Mesenchymal stem cell (in vitro differentiated cells and primary cell): ENCODE results near the gene TMEM121.
A peak's percentile ranks its signal among the peaks of the same experiment; 100 is the strongest.

Source experiments
- DNase-seq: peaks from one replicate; pipeline ENCODE4 v3.0.0-alpha.2; 2013
- H2AFZ ChIP-seq: one replicate; pipeline ENCODE4 v1.6.1; 2013; ENCODE audit warnings: low read depth, mild to moderate bottlenecking, control low read depth, inconsistent platforms, low read length, moderate library complexity
- H2AK5ac ChIP-seq: 2 replicates; pipeline ENCODE4 v1.6.1; 2013; ENCODE audit warnings: low read length, moderate library complexity, mild to moderate bottlenecking, inconsistent platforms; ENCODE audit not compliant: severe bottlenecking
- H2BK120ac ChIP-seq: one replicate; pipeline ENCODE4 v1.6.1; 2013; ENCODE audit warnings: low read depth, mild to moderate bottlenecking, inconsistent platforms, low read length, moderate library complexity
- H2BK12ac ChIP-seq, 2 experiments: one replicate each; pipeline ENCODE4 v1.6.1; 2013; ENCODE audit warnings: inconsistent platforms in 2 of 2, low read length in 2 of 2, mild to moderate bottlenecking in 2 of 2, moderate library complexity in 2 of 2, control low read depth in 1 of 2
- H2BK15ac ChIP-seq: one replicate; pipeline ENCODE4 v1.6.1; 2013; ENCODE audit warnings: mild to moderate bottlenecking, low read depth, inconsistent platforms; ENCODE audit not compliant: poor library complexity, severe bottlenecking
- H2BK5ac ChIP-seq: 2 replicates; pipeline ENCODE4 v1.6.1; 2013; ENCODE audit warnings: low read depth, mild to moderate bottlenecking, low read length, control low read depth, inconsistent platforms; ENCODE audit not compliant: poor library complexity, severe bottlenecking
- H3K14ac ChIP-seq, 2 experiments: one replicate each; pipeline ENCODE4 v1.6.1; 2013; ENCODE audit warnings: inconsistent platforms in 2 of 2, low read length in 2 of 2, control low read depth in 1 of 2, mild to moderate bottlenecking in 1 of 2, moderate library complexity in 1 of 2
- H3K18ac ChIP-seq, 2 experiments: one replicate each; pipeline ENCODE4 v1.6.1; 2013; ENCODE audit warnings: inconsistent platforms in 2 of 2, low read length in 2 of 2, control low read depth in 1 of 2, low read depth in 1 of 2, mild to moderate bottlenecking in 1 of 2
- H3K23ac ChIP-seq, 2 experiments: one replicate each; pipeline ENCODE4 v1.6.1; 2013; ENCODE audit warnings: inconsistent platforms in 2 of 2, low read length in 2 of 2, mild to moderate bottlenecking in 2 of 2, moderate library complexity in 2 of 2, control low read depth in 1 of 2
- H3K27ac ChIP-seq: 2 replicates; pipeline ENCODE4 v1.5.1; 2013; ENCODE audit warnings: mild to moderate bottlenecking, moderate library complexity, low read length, control low read depth, inconsistent platforms; ENCODE audit not compliant: poor library complexity, severe bottlenecking
- H3K27me3 ChIP-seq, 2 experiments: 2 replicates each; pipeline versions ENCODE4 v1.6.1 to v1.7.0; 2013; ENCODE audit warnings: low read length in 2 of 2, mild to moderate bottlenecking in 2 of 2, moderate library complexity in 2 of 2, control low read depth in 1 of 2, inconsistent platforms in 1 of 2; ENCODE audit not compliant: control insufficient read depth in 1 of 2, insufficient read depth in 1 of 2
- H3K36me3 ChIP-seq, 2 experiments: 2 replicates each; pipeline versions ENCODE4 v1.6.1 to v1.7.0; 2013; ENCODE audit warnings: low read length in 2 of 2, control low read depth in 1 of 2, inconsistent platforms in 1 of 2, low read depth in 1 of 2, mild to moderate bottlenecking in 1 of 2; ENCODE audit not compliant: insufficient read depth in 2 of 2, control insufficient read depth in 1 of 2
- H3K4ac ChIP-seq, 2 experiments: one replicate each; pipeline ENCODE4 v1.6.1; 2013; ENCODE audit warnings: inconsistent platforms in 2 of 2, low read length in 2 of 2, mild to moderate bottlenecking in 2 of 2, moderate library complexity in 2 of 2, control low read depth in 1 of 2, low read depth in 1 of 2
- H3K4me1 ChIP-seq: 2 replicates; pipeline ENCODE4 v1.6.1; 2013; ENCODE audit warnings: low read depth, low read length, control low read depth; ENCODE audit not compliant: control insufficient read depth, insufficient read depth
- H3K4me2 ChIP-seq: 2 replicates; pipeline ENCODE4 v1.6.1; 2013; ENCODE audit warnings: low read length, mild to moderate bottlenecking, inconsistent platforms; ENCODE audit not compliant: poor library complexity, severe bottlenecking
- H3K4me3 ChIP-seq, 2 experiments: 2 replicates each; pipeline versions ENCODE4 v1.5.1 to v1.7.0; 2013; ENCODE audit warnings: low read length in 2 of 2, mild to moderate bottlenecking in 2 of 2, control low read depth in 1 of 2, low read depth in 1 of 2; ENCODE audit not compliant: insufficient read depth in 1 of 2
- H3K79me1 ChIP-seq: replicated peaks from 2 replicates; pipeline ENCODE4 v1.6.1; 2013; ENCODE audit warnings: mild to moderate bottlenecking, control low read depth, low read length, inconsistent platforms; ENCODE audit not compliant: poor library complexity, severe bottlenecking
- H3K9ac ChIP-seq: 2 replicates; pipeline ENCODE4 v1.7.0; 2013; ENCODE audit warnings: mild to moderate bottlenecking, low read length, moderate library complexity
- H3K9me3 ChIP-seq: 2 replicates; pipeline ENCODE4 v1.7.0; 2013; ENCODE audit warnings: mild to moderate bottlenecking, low read length; ENCODE audit not compliant: control insufficient read depth
- H4K8ac ChIP-seq: one replicate; pipeline ENCODE4 v1.6.1; 2013; ENCODE audit warnings: inconsistent platforms, mild to moderate bottlenecking, low read length, moderate library complexity
- H4K91ac ChIP-seq: one replicate; pipeline ENCODE4 v1.6.1; 2013; ENCODE audit warnings: mild to moderate bottlenecking, low read length, inconsistent platforms
- WGBS: methylation state at CpG from one replicate; pipeline ENCODE4 v1.1.7; 2013; ENCODE audit warnings: mixed read lengths; 5-methylcytosine and 5-hydroxymethylcytosine counted together

The TMEM121 gene

DNA sequence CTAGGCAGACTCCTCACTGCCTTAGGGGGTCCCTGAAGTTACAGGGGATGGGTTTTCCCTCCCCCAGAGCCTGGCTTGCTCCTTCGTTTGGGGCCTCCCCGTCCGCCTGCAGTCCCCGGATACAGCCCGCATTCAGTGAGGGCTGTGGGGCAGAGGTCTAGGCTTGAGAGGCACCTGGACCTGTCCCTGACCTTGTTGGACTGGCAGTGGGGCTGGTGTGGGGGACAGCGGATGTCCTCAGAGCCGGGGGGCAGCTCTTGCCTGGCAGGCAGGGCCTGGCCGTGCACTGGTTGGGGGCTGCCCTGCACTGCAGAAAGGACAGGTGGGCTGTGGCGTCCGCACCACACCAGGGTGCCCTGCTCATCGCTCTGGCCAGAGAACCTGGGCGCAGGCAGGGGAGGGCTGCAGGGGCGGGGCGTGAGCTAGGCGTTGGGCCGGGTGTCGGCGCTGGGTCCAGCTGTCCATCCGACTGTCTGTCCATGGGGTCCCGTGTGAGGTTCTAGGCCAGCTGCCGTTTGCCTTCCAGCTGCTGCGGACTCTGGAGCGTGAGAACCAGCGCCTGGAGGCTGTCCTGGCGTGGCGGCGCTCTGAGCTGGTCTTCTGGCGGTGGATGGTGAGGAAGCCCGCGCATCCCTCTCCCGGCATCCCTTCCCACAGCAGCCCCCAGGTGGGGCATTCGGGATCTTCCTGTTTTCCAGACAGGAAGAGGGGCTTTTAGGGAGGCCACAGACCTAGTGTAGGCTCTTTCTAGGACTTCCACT, 29.4 kb upstream of the TMEM121 start:
- Histone ChIP-seq H3K4me2 (no peak overlapping the region), H2BK15ac (no peak overlapping the region), H3K4ac (no peak overlapping the region), H3K27ac (no peak overlapping the region), H2AK5ac (no peak overlapping the region), H2BK5ac (no peak overlapping the region), H4K8ac (no peak overlapping the region), H4K91ac (no peak overlapping the region), H3K18ac (no peak overlapping the region), H3K9ac (no peak overlapping the region), H2BK120ac (no peak overlapping the region), H3K79me1 (no peaks in the 10 kb centered on the region), H2BK12ac (no peak overlapping the region), H3K23ac (no peak overlapping the region), H3K14ac (no peak overlapping the region), H3K4me1 (peaks cover 2% of the 10 kb centered on the region), H2AFZ (no peak overlapping the region), H3K9me3 (no peaks in the 10 kb centered on the region), H3K36me3 (peaks cover 0 to 18% of the 10 kb centered on the region in 2 experiments), H3K27me3 (no peaks in the 10 kb centered on the region), H3K4me3 (no peak overlapping the region)
- DNase-seq, result no peak
- WGBS, result 97% methylated on average over 32 of the region's 32 CpGs

DNA sequence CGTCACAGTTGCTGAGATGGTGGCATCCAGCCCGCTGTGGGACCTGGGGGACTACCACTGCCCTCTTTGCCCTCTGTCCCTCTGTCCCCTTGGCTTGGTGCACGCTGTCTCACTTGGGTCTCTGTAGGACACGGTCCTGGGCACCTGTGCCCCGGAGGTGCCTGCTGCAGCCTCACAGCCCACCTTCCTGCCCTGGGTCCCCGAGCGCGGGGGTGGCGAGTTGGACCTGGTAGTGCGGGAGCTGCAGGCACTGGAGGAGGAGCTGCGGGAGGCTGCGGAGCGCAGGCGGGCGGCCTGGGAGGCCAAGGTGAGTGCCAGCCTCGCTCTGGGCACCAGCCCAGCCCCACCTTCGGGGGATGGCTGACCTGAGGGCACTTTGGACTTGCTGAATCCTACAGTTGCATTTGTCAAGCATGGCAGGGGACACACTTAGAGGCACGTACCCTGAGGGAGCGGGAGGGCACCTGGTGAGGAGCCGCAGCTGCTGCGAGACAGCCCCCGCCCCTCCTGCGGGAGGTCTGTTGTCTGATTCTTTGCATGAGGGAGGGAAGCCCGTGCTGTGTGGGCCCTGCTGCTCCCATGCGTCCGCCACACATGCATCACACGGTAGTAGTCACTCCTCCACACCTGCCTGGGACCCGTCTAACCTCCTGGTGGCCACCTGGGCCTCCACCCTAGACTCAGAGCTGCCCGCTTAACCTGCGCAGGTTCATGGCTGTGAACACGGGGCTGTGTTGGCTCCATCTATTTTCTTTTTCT, 28.5 kb upstream of the TMEM121 start:
- Histone ChIP-seq H2BK120ac (no peak overlapping the region), H3K9ac (no peak overlapping the region), H2BK5ac (no peak overlapping the region), H3K4me1 (no peaks in the 10 kb centered on the region), H3K36me3 (peaks cover 0 to 9% of the 10 kb centered on the region in 2 experiments), H4K8ac (no peak overlapping the region), H2AFZ (no peak overlapping the region), H3K4me2 (no peak overlapping the region), H4K91ac (no peak overlapping the region), H3K79me1 (no peaks in the 10 kb centered on the region), H3K23ac (no peak overlapping the region), H3K14ac (no peak overlapping the region), H2AK5ac (no peak overlapping the region), H3K27ac (no peak overlapping the region), H3K4me3 (peak overlapping the region in 1 of 2 experiments; percentile 14), H3K4ac (no peak overlapping the region), H2BK15ac (no peak overlapping the region), H3K18ac (no peak overlapping the region), H3K27me3 (no peaks in the 10 kb centered on the region), H3K9me3 (no peaks in the 10 kb centered on the region), H2BK12ac (no peak overlapping the region)
- 95% methylated on average over 31 of the region's 31 CpGs for WGBS
- DNase-seq, result no peak

DNA sequence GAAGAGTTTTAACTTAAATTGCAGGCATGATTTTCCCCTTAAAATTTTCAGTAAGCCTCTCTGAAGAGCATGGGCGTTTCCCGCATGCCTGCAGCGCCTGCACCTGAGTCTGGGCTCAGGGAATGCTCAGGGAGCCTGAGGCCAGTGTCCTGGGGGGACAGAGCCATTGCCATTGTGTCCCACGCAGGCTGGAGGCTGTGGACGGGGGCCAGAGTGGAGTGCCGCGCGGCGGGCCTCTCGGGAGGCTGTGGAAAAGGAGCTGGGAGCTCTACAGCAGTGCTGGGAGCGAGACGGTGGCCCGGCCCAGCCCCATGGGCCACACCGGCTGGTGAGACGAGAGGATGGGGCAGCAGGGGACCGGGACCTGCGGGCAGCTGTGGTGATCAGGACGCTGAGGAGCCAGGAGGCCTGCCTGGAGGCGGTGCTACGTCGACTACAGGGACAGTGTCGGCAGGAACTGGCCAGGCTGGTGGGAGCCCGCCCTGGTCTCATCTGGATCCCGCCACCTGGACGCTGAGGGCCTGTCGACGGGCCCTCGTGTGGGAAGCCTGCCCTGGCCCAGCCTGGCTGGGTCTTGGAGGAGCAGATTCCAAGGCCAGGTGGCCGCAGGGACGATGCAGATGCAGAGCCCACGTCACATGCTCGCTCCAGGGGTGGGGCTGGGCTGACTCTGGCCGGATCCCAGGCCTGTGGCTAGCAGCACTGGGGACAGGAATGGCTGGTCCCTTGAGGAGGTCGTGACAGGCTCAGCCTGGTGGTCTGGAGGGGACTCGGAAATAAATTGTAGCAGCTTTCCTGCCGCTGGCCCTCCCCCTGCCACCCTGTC, 27.7 kb upstream of the TMEM121 start:
- H3K9me3 ChIP-seq, result no peaks in the 10 kb centered on the region
- no peak overlapping the region for H3K4ac ChIP-seq
- 87% methylated on average over 36 of the region's 36 CpGs for WGBS

More for the DNA sequence above, 27.7 kb upstream of the TMEM121 start:
- Histone ChIP-seq H2AFZ (no peak overlapping the region), H2BK15ac (no peak overlapping the region), H2BK120ac (no peak overlapping the region), H3K23ac (no peak overlapping the region), H3K18ac (no peak overlapping the region), H3K27me3 (no peaks in the 10 kb centered on the region), H2AK5ac (no peak overlapping the region), H2BK12ac (no peak overlapping the region), H2BK5ac (no peak overlapping the region), H3K4me2 (no peak overlapping the region), H3K14ac (no peak overlapping the region), H3K79me1 (no peaks in the 10 kb centered on the region), H3K4me1 (no peaks in the 10 kb centered on the region), H3K9ac (no peak overlapping the region), H3K4me3 (no peak overlapping the region), H3K27ac (no peak overlapping the region), H3K36me3 (peaks cover 0 to 9% of the 10 kb centered on the region in 2 experiments), H4K8ac (no peak overlapping the region), H4K91ac (no peak overlapping the region)
- no peak for DNase-seq
